GM18861 (cell line): ENCODE data around the gene KIF7.

Source experiments
- ATAC-seq: cut with Tn5 transposase; IDR thresholded peaks from one replicate; pipeline ENCODE4 v1.9.1; 2021; ENCODE audit not compliant: unreplicated experiment

KIF7 gene

GRCh38 chr15:89671687-89672086 is 16.4 kb upstream of the KIF7 start:
- no peak for ATAC-seq

GRCh38 chr15:89670971-89671560 is 15.8 kb upstream of the KIF7 start:
- no peak for ATAC-seq

GRCh38 chr15:89669941-89670340 is 14.7 kb upstream of the KIF7 start:
- ATAC-seq: no peak

- no peak for ATAC-seq
Observed at GRCh38 chr15:89669309-89669865, 14.1 kb upstream of the KIF7 start.

GRCh38 chr15:89668171-89668570 is 12.9 kb upstream of the KIF7 start:
- ATAC-seq: no peak

GRCh38 chr15:89667706-89667960 is 12.4 kb upstream of the KIF7 start:
- ATAC-seq: no peak

- ATAC-seq: no peak
Observed at GRCh38 chr15:89666858-89667705, 11.8 kb upstream of the KIF7 start.

- no peak for ATAC-seq
Observed at GRCh38 chr15:89666184-89666857, 11.1 kb upstream of the KIF7 start.

- no peak for ATAC-seq
Observed at GRCh38 chr15:89665449-89666181, 10.3 kb upstream of the KIF7 start.

GRCh38 chr15:89664441-89665350 is 9.4 kb upstream of the KIF7 start:
- ATAC-seq: no peak

- ATAC-seq: no peak
Observed at GRCh38 chr15:89662893-89663626, 7.8 kb upstream of the KIF7 start.

- no peak for ATAC-seq
Observed at GRCh38 chr15:89660556-89660955, 5.3 kb upstream of the KIF7 start.

GRCh38 chr15:89659295-89659694 is 4.0 kb upstream of the KIF7 start:
- no peak for ATAC-seq

- ATAC-seq: no peak
Observed at GRCh38 chr15:89657686-89658200, 2.5 kb upstream of the KIF7 start.

GRCh38 chr15:89656116-89656815 is 999 bp upstream of the KIF7 start:
- ATAC-seq: no peak

GRCh38 chr15:89654301-89654761 is 936 bp downstream of the KIF7 start:
- ATAC-seq: no peak

GRCh38 chr15:89653578-89653977 is 1.7 kb downstream of the KIF7 start:
- ATAC-seq: no peak

- no peak for ATAC-seq
Observed at GRCh38 chr15:89652666-89653065, 2.6 kb downstream of the KIF7 start.

- ATAC-seq: no peak
Observed at GRCh38 chr15:89652131-89652530, 3.1 kb downstream of the KIF7 start.
